ENCODE results near the gene FBP2. TPM values are rescaled to one million over a fixed set of nuclear protein-coding genes. Genes with fewer than 3 reads are reported as not detected.

The FBP2 gene
- total RNA-seq, 1 donor from 2014 or later, result 0.33 TPM

GRCh38 chr9:94514722-94515121 lies 78.9 kb downstream of the FBP2 start:
- no peak for DNase-seq
- no peak for TF ChIP-seq CTCF (IDR thresholded peaks at IDR 0.05; ENCODE audit: borderline replicate concordance)
- Histone ChIP-seq H3K4me1 (no peaks in the 10 kb centered on the region), H3K36me3 (no peaks in the 10 kb centered on the region), H3K27me3 (ENCODE audit: low read depth) (no peaks in the 10 kb centered on the region), H3K4me3 (no peak overlapping the region), H3K9me3 (replicated peaks) (no peaks in the 10 kb centered on the region), H3K27ac (replicated peaks) (no peak overlapping the region)
- intact Hi-C loops (cut with micrococcal nuclease), result no loop called here

GRCh38 chr9:94511955-94512265 lies 81.7 kb downstream of the FBP2 start:
- no peaks in the 10 kb centered on the region for H3K36me3 ChIP-seq
- no peaks in the 10 kb centered on the region for H3K9me3 ChIP-seq (replicated peaks)
- H3K4me3 ChIP-seq, result no peak overlapping the region
- no peaks in the 10 kb centered on the region for H3K27me3 ChIP-seq (ENCODE audit: low read depth)
- H3K27ac ChIP-seq (replicated peaks), result no peak overlapping the region
- H3K4me1 ChIP-seq, result no peaks in the 10 kb centered on the region
- no peak for TF ChIP-seq CTCF (IDR thresholded peaks at IDR 0.05; ENCODE audit: borderline replicate concordance)
- intact Hi-C loops (cut with micrococcal nuclease), result no loop called here
- no peak for DNase-seq

- Histone ChIP-seq H3K27me3 (ENCODE audit: low read depth) (no peaks in the 10 kb centered on the region), H3K27ac (replicated peaks) (no peak overlapping the region), H3K4me1 (no peaks in the 10 kb centered on the region), H3K36me3 (no peaks in the 10 kb centered on the region), H3K9me3 (replicated peaks) (peaks cover 1% of the 10 kb centered on the region), H3K4me3 (no peak overlapping the region)
- no peak for DNase-seq
- intact Hi-C loops (cut with micrococcal nuclease), result no loop called here
- no peak for TF ChIP-seq CTCF (IDR thresholded peaks at IDR 0.05; ENCODE audit: borderline replicate concordance)
Measured at GRCh38 chr9:94511134-94511954, 82.3 kb downstream of the FBP2 start.

Other genes starting within 250 kb of the FBP2 start
- gene PCAT7, start 38.7 kb downstream of the FBP2 start, total RNA-seq, result not detected
- gene FBP1, start 45.7 kb upstream of the FBP2 start, total RNA-seq, result 0.74 TPM
- 175 TPM for gene AOPEP, start 132.9 kb upstream of the FBP2 start, total RNA-seq

Data from left ventricle myocardium inferior (tissue), 1 donor.